Stimulated activated CD4-positive, alpha-beta T cell treated with anti-CD3 and anti-CD28 coated beads, Interleukin-12 subunit alpha, Interleukin-12 subunit beta, amount 100 ng/mL, for 48 hours (primary cell): ENCODE data around the gene MOCS2.
"Not testable (repeated sequence)": the region's sequence is repeated elsewhere in the genome, so short reads cannot be mapped to it uniquely, and the experiment has no call there.

Source experiments
- DNase-seq, 3 donors: peaks; one replicate each; pipeline ENCODE4 v3.0.0-alpha.2; 2020; ENCODE audit warnings: low read depth in 2 of 3, low spot score in 1 of 3

Gene MOCS2, protein sequence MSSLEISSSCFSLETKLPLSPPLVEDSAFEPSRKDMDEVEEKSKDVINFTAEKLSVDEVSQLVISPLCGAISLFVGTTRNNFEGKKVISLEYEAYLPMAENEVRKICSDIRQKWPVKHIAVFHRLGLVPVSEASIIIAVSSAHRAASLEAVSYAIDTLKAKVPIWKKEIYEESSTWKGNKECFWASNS

DNA sequence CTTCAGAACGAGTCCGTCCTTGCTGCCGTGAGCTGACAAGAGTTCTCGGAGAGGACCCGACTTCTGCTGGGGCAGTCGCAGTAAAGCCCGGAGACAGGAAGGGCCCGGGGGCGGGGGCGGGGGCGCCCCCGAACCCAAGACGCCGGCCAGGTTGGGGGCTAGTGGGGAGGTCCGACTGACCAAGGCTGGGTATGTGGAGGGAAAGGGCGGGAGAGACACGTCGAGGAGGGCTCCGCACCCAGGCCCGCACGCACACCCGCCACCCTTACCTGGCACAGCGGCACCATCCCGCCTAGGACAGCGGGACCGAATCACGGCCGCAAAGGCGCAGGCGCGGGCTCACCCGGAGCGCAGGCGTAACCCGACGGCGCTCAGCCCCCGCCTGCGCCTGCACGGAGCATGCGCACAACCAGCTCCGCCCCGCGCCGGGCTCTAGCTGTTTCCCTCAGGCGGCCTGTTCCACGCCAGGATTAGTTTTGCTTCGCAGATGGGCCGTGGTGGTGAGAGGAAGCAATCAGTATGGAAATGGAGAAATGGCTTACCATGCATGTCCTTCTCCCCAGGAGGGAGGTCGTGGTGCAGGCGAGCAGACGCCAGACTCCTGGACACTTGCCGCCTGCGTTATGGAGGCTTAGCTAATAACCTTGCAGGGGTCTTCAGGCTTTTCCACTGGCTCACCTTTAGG, at the start of gene MOCS2:
Gene MOCS2 (minus strand): TSS at position 315 of the 685 bp plus-strand sequence. CDS start 2,583 bp downstream, outside the sequence.
- DNase-seq, result peak; percentile 75 to 88 (median 81)

DNA sequence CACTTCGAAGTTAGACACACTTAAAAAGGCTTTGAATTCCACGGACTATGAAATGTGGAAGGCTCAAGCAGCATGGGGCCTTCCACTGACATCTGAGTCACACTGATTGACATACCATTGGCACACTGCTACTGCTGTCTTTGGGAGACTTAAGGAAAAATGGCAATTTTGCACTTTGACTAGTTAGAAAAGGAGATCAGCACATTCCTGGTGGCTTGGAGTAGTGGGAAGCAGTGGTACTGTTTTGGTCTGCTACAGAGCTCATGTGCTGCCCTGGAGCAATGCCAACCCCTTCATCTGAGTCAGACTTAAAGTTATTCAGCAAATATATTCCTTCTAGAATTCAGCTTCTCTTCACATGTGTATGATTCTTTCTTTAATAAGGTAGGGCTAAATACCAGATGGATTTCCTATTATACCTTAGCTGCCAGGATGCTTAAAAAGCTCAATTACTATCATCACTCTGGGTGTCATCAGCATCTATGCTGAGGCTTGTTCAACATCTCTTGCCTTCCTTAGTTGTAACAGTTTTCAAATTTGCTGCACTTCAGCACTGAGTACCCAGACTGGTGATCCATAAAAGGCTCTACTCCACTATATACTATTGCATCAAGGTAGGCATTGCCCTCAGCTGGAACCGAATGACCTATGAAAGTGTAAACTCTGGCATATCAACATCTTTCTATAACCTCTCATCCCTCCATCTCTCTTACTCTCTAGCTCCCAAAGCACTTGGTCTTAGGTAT, 42.3 kb upstream of the MOCS2 start:
- no peak for DNase-seq

DNA sequence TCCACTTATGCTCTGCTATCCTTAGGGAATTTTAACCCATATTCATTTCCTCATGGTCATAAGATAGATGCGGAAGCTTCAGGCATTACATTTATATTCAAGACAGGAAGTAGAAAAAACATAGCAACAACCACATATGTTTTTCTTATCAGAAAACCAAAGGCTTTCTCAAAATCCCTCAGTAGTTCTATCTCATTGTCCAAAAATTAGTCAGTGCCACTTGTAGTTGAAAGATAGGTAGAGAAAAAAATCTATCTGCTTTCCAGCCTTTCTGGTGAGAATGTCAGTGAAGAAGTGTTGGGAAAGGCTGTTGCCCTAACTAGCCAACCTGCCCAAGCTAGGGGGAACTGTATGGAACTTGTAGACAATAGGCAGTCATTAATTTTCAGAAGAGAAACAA, 23.5 kb upstream of the MOCS2 start:
- no peak for DNase-seq

DNA sequence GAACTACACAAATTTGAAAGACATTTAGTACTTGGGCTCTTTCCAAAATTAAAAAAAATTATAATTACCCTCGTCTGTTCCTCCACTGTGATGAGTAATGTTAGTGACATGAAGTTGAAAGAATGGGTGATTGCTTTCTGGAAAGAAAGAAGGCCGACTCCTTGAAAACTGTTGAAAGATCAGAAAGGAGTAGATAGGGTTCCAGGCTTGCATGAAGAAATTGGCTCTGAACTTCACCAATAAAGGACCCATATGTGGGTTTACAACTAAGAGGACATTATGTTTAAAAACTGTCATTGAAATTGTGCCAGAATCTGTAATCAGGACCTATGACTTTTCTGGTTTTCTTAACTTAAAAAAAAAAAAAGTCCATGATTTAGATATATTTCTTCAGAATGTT, 20.7 kb upstream of the MOCS2 start:
- DNase-seq, result no peak

DNA sequence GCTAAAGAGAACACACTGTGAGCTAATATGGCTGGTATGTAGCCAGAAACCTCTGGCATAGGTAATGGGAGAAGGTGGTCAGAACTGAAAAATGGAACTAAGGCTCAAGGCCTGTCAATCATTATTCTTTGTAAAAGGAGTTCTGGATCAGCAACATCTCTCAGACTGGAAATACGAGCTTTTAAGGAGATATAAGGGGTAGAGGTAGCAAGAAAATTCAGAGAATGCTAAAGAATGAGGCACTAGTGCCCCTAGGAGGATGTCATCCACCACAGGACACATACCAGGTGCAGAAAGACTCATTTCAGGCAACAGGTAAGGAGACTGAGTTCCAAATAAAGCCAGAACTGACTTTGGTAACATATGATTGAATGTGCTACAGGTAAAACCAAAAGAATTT, 18.9 kb upstream of the MOCS2 start:
- DNase-seq, result no peak

DNA sequence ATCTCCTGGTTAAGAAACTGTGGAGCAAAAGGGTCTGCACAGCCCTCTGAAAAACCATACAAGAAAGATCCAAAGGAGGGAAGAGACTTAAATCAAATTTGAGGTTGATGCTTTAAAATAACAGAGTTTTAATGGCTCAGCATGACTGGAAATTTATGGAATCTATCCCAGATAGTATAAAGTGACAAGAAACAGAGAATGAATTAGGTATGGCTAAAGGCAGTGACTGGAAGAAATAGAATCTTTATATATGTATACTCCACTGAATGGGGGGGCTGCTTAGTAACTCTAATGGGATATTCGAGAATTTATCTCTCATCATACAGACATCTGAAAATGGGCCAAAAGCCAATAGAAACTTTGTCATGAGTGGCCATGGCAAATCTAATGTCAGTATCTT, 17.6 kb upstream of the MOCS2 start:
- no peak for DNase-seq

DNA sequence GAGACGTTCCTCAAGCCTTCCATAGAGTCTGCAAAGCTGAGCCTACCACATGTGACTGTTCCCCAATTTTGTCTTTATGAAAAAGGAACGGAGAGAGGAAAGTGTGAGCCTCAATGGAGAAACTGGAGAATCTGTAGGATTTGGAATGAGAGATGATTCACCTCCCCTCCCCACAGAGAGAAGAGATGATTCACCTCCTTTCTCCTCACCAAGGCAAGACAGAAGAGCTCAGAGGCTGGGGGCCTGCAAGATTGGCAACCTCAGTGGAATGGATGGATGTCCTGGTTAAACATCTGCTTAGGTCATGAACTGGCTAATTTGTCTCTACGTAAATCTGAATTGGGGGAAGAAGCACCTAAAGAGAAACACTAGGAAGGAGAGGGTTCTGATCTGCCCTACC, 17.0 kb upstream of the MOCS2 start:
- DNase-seq, result no peak

DNA sequence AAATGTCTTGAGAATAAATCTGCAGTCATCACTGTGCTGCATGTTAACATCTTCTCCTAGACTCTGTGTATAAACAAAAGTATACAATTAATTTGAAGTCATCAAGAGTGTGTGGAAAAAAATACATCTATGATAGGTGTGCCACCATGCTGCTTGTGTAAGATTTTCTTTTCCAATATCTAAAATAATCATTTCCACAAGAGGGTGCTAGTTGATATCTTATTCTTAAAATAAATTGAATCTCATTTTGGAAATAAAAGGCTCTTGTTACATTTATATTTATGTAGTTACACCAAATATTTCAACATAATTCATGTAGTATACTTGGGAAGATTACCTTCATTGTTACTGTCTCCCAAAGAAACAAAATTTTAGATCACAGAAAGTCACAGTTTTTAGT, 14.1 kb upstream of the MOCS2 start:
- DNase-seq, result no peak

DNA sequence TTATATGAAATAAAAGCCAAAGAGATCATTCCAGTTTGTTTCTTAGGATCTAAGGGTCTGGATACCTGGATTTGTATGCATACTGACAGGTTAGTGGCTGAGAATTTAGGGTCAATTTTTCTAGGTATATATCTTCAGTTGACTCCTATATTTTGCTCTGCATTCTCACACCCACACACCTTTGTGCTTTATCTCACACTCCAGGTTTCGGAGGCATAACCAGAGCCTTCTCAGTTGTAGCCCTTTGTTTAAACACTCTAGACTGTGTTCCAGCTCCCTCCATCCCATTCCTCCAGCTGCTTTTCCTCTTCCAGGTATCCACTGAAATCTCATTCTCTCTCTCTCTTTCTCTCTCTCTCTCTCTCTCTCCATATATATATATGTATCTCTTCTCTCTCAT, 10.6 kb upstream of the MOCS2 start:
- no peak for DNase-seq

DNA sequence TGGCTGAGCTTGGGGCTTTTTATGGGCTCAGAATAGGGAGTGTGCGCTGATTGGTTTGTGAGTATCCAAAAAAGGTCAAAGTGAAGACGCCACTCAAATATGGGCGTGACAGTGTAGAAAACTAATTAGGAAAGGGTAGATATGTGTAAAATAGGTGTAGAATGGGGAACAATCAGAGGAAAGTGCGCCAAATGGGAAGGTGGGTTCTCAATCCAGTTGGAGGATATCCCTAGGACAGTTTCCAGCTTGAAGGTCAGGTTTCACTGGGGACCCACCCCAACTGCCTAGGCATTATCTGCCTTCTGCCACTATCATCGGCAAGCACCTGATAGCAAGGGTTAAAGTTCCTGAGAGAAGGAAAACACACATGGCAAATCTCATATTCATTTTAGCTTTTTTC, 9.3 kb upstream of the MOCS2 start:
- DNase-seq, result no peak

DNA sequence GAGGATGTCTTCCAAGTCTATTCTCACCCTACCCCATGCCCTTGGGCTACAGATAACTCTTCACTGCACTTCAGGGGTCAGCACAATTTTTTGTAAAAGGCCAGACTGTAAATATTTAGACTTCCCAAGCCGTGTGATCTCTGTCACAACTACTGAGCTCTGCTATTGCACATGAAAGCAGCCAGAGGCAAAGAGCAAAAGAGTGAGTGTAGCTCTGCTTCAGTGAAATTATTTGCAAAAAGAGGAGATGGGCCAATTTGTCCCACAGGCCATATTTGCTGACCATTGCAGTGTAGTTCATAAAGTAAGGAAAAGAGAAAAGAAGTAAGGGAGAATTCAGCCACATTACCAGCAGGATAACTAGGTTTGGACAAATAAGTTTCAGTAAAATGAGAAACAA, 7.0 kb upstream of the MOCS2 start:
- no peak for DNase-seq

DNA sequence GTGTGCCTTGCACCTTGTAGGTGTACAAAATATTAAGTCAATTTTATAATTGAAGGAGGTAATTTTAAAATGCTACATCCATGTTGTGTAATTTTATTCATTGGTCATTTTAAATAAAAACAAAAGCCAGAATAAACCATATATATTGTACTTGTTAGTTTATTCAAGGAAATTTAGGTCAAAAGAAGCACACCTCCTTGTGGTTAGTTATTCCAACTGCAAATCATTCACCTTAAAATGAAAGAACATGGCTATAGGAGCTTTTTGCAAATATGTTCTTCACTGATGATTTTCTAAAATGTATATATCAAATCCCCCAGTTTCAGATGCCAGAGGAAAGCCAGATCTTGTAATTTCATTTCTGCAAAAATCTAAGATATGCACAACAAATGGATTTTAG, 5.4 kb upstream of the MOCS2 start:
- DNase-seq, result no peak

DNA sequence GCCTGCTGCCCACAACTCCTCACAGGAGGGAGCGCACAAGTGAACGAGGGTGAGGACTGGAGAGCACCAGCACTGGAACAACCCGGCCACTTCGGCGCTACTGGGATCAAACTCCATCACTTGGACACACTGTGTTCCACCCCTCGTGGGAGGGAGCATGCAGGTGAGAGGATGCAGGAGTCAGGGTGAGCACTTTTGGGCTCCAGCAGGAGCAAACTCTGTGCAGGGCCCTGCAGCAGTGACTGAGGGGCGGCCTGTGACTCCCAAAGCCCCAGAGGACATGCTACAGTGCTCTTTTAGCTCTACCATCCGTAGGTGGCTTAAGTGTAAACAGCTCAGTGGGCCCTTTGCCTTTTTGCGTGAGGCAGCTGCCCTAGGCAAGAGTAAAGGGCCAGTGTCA, 4.4 kb upstream of the MOCS2 start:
- no peak for DNase-seq

DNA sequence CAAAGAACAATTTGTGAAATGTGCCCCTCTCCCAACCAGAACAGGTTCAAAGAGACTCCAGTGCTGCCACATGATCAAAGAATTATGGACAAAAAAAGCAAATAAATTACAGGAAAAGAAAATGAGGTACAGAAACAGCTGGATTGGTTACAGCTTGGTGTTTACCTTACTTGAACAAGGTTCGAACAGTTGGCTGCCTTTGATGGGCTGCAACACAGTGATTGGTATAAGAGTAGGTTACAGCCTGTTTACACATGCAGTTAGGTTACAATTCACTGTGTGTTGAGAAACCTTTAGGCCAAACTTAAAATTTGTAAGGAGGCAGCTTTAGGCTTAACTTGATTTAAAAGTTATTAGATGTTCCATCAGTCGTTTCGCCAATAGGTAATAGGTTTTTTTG, 3.4 kb upstream of the MOCS2 start:
- DNase-seq, result no peak

DNA sequence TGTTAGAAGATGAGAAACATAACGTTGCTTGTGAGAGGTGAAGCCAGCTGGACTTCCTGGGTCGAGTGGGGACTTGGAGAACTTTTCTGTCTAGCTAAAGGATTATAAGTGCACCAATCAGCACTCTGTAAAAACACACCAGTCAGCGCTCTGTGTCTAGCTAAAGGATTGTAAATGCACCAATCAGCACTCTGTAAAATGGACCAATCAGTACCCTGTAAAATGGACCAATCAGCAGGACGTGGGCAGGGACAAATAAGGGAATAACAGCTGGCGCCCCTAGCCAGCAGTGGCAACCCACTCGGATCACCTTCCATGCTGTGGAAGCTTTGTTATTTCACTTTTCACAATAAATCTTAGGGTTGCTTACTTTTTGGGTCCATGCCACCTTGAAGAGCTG, 2.8 kb upstream of the MOCS2 start:
- DNase-seq, result not testable (repeated sequence)

DNA sequence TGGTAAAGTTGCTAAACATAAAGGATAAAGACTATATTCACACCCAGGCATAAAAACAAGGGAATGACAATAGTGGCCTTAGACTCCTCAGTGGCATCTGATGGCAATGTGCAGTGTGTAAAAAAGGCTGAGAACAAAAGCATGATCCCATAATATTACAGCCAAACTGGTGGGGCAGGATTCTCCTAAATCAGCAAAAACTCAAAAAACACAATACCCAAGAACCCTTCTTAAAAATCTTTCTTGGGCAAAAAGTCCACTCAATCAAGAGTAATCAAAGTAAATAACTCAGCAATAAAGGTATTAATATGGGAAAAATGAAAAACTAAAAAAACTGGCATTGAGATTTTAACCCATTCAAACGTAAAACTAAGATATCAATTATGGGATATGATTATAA, 1.6 kb upstream of the MOCS2 start:
- no peak for DNase-seq

DNA sequence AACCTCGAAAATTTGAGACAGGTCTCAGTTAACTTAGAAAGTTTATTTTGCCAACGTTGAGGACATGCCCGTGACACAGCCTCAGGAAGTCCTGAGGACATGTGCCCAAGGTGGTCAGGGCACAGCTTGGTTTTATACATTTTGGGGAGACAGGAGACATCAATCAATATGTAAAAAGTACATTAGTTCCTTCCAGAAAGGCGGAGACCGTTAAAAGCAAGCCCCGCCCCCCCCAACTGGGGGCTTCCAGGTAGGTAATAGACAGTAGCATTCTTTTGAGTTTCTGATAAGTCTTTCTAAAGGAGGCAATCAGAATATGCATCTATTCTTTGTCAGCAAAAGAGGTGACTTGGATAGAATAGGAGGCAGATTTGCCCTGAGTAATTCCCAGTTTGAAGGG, 599 bp upstream of the MOCS2 start:
- no peak for DNase-seq

DNA sequence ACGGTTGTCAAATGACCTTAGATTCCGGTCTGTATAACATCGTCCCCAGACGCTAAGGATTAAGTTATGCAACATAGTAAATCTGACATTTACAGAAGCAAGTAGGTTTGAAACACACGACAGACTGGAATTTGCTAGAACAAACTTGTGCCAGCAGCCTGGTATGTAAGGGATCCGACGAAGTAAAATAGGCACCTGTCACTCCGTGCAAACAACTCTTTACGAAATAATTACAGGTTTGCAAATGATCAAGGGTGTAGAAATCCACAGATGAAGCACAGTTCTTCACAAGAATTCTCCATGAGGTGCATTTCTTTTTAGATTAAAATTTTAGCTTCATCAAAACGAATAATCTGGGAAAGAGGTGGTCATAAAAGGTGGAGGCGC, 508 bp downstream of the MOCS2 start:
- DNase-seq, result no peak

DNA sequence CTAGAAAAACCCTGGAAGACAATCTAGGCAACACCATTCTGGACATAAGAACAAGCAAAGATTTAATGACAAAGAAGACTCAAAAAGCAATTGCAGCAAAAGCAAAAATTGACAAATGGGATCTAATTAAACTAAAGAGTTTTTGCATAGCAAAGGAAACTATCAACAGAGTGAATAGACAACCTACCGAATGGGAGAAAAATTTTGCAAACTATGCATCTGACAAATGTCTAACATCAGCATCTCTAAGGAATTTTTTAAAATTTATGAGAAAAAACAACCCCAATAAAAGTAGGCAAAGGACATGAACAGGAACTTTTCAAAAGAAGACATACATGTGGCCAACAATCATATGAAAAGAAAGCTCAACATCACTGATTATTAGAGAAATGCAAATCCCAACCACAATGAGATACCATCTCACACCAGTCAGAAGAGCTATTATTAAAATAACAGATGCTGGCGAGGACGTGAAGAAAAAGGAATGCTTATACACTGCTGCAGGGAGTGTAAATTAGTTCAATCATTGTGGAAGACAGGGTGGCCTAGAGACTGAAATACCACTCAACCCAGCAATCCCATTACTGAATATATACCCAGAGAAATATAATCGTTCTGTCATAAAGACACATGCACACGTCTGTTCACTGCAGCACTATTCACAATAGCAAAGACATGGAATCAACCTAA, 3.8 kb downstream of the MOCS2 start:
- no peak for DNase-seq

DNA sequence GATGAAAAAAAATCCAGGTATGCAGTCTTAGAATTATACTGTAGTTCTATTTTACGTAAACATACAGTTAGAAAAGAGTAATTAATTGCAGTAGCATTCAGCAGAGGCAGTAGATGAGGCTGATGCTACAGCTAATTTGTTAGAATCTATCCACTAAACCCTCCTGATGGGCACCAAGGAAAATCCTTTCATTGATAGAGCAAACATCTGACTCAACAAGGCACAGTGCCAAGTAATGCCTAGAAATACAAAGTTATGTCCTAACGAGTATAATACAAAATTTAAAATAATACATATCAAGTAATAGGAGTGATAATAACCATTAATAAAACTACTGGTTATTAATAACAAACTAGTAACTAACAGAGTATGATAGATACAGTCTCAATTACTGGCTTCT, 9.0 kb downstream of the MOCS2 start:
- DNase-seq, result no peak

DNA sequence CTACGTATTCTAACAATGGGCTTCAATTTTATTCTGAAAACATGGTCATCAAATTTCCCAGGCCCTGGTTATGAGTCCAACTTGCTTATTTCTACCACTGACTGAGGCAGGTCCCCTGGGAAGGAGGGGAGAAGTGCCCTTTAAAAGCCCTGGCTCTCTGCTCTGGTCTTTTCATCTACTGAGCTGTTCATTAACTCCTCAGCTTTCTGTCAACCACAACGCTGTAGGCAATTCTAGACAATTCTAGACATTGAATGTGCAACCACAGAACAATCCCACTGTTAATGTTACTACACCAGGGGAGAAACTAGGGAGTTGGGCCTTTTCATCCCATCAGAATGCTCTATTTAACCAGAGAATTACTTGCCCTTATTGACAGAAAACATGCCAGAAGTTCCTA, 10.0 kb downstream of the MOCS2 start:
- DNase-seq, result no peak

DNA sequence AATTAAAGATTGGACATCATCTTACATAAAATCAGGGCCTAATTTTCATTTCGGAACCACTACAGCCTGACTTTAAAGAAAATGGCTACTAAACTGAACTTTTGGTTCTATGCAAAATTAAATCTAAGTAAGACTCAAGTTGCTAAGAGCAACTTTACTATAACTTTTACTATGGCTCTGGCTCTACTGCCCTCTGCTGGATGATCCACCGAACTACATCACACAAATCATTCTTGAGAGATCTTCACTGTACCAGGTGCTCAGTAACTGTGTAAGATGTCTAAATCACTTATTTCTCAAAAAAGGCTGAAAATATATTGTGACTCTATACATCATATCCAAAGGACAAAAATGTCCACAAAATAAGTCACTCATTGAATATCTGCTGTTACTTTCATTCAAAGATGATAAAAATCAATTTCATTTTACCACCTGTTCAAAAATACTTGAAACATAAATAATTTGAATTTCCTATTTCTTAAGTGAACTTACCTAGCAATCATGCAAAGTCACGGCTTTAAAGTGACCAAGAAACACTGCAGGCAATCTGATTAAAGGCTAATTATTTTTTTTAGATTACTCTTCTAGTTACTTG, 13.5 kb downstream of the MOCS2 start:
- peak; percentile 40 to 76 (median 50) for DNase-seq
